Testis (tissue), 2 donors: ENCODE measurements around the gene KLHL28.

Experiments
- POLR2A ChIP-seq: fragments of 450-650 bp; IDR thresholded peaks from one replicate; pipeline ENCODE4 v1.6.1; 2017; ENCODE audit warnings: antibody characterized with exemption, mild to moderate bottlenecking, moderate library complexity
- TF ChIP-seq, protein P1 (sequence below), 3 experiments: fragments of 450-650 bp in 2 of 3; fragments of 200-600 bp in 1 of 3; sonication (generic) in 1 of 3; IDR thresholded peaks; one replicate each; pipeline ENCODE4 v1.5.1; 2016 to 2019; ENCODE audit warnings: antibody characterized with exemption in 3 of 3, mild to moderate bottlenecking in 2 of 3, moderate library complexity in 1 of 3

DNA sequence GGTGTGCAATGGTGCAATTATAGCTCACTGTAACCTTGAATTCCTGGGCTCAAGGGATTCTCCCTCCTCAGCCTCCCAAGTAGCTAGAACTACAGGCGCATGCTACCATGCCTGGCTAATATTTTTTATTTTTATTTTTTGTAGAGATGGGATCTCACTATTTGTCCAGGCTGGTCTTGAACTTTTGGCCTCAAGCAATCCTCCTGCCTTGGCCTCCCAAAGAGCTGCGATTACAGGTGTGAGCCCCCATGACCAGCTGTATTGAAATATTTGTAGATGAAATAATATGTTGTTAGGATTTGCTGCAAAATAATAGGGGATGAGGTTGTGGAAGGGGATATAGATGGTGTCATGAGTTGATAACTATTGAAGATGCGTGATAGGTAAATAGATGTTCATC is 4.9 kb downstream of the KLHL28 start:
- TF ChIP-seq, protein P1, sequence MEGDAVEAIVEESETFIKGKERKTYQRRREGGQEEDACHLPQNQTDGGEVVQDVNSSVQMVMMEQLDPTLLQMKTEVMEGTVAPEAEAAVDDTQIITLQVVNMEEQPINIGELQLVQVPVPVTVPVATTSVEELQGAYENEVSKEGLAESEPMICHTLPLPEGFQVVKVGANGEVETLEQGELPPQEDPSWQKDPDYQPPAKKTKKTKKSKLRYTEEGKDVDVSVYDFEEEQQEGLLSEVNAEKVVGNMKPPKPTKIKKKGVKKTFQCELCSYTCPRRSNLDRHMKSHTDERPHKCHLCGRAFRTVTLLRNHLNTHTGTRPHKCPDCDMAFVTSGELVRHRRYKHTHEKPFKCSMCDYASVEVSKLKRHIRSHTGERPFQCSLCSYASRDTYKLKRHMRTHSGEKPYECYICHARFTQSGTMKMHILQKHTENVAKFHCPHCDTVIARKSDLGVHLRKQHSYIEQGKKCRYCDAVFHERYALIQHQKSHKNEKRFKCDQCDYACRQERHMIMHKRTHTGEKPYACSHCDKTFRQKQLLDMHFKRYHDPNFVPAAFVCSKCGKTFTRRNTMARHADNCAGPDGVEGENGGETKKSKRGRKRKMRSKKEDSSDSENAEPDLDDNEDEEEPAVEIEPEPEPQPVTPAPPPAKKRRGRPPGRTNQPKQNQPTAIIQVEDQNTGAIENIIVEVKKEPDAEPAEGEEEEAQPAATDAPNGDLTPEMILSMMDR (IDR thresholded peaks at IDR 0.05) = no peak
- no peak for TF ChIP-seq POLR2A
